Osteocyte (in vitro differentiated cells): ENCODE measurements around the gene STK16. TPM values are rescaled to one million over a fixed set of nuclear protein-coding genes. Genes with fewer than 3 reads are reported as not detected.
"Not testable (repeated sequence)": the region's sequence is repeated elsewhere in the genome, so short reads cannot be mapped to it uniquely, and the experiment has no call there.

ENCODE experiments used
- DNase-seq: peaks from one replicate; pipeline ENCODE4 v3.0.0; 2021; ENCODE audit warnings: mixed read lengths; ENCODE audit not compliant: unreplicated experiment; ENCODE audit errors: extremely low spot score
- H3K27ac Mint-ChIP-seq: one replicate; pipeline ENCODE4 v1.8.0; 2021; ENCODE audit warnings: mild to moderate bottlenecking, mixed read lengths; ENCODE audit not compliant: unreplicated experiment
- H3K27me3 Mint-ChIP-seq: one replicate; pipeline ENCODE4 v1.8.0; 2021; ENCODE audit warnings: mixed read lengths; ENCODE audit not compliant: unreplicated experiment
- H3K36me3 Mint-ChIP-seq: one replicate; pipeline ENCODE4 v1.8.0; 2021; ENCODE audit warnings: mixed read lengths; ENCODE audit not compliant: unreplicated experiment
- H3K4me1 Mint-ChIP-seq: one replicate; pipeline ENCODE4 v1.8.0; 2021; ENCODE audit warnings: mixed read lengths; ENCODE audit not compliant: unreplicated experiment
- H3K4me3 Mint-ChIP-seq: one replicate; pipeline ENCODE4 v1.8.0; 2021; ENCODE audit warnings: mild to moderate bottlenecking, moderate library complexity, mixed read lengths; ENCODE audit not compliant: unreplicated experiment
- H3K9me3 Mint-ChIP-seq: one replicate; pipeline ENCODE4 v1.8.0; 2021; ENCODE audit warnings: mixed read lengths; ENCODE audit not compliant: unreplicated experiment
- CTCF ChIP-seq: fragments of 200-600 bp; sonication (generic); IDR thresholded peaks from 2 replicates; pipeline ENCODE4 v1.5.0; 2021; ENCODE audit warnings: antibody characterized with exemption, mild to moderate bottlenecking, moderate library complexity
- total RNA-seq: library from RNA; stranded (reverse); gene quantifications from 2 replicates; pipeline ENCODE4 v1.2.1, GENCODE V29; 2021

STK16 gene
- total RNA-seq, 1 donor from 2014 or later, result 28.3 TPM

- DNase-seq, result no peak
- no peaks in the 10 kb centered on the region for H3K9me3 Mint-ChIP-seq
- peak overlapping the region; percentile 65 for H3K27ac Mint-ChIP-seq
- peaks cover 30% of the 10 kb centered on the region for H3K4me1 Mint-ChIP-seq
- no peak overlapping the region for H3K4me3 Mint-ChIP-seq
- H3K36me3 Mint-ChIP-seq, result peaks cover 8% of the 10 kb centered on the region
- no peak for TF ChIP-seq CTCF
- H3K27me3 Mint-ChIP-seq, result no peaks in the 10 kb centered on the region
Measured at GRCh38 chr2:219285373-219285735, 40.1 kb downstream of the STK16 start.

GRCh38 chr2:219285894-219286425 lies 40.7 kb downstream of the STK16 start:
- Mint-ChIP-seq H3K9me3 (no peaks in the 10 kb centered on the region), H3K27me3 (no peaks in the 10 kb centered on the region), H3K27ac (peak overlapping the region; percentile 86), H3K4me1 (peaks cover 29% of the 10 kb centered on the region), H3K36me3 (peaks cover 8% of the 10 kb centered on the region), H3K4me3 (no peak overlapping the region)
- no peak for TF ChIP-seq CTCF
- no peak for DNase-seq

GRCh38 chr2:219286436-219287115 lies 41.3 kb downstream of the STK16 start:
- DNase-seq, result no peak
- H3K4me1 Mint-ChIP-seq, result peaks cover 29% of the 10 kb centered on the region
- H3K4me3 Mint-ChIP-seq, result no peak overlapping the region
- H3K36me3 Mint-ChIP-seq, result peaks cover 8% of the 10 kb centered on the region
- H3K9me3 Mint-ChIP-seq, result no peaks in the 10 kb centered on the region
- TF ChIP-seq CTCF, result no peak
- no peaks in the 10 kb centered on the region for H3K27me3 Mint-ChIP-seq
- peak overlapping the region; percentile 86 for H3K27ac Mint-ChIP-seq

GRCh38 chr2:219287116-219287440 lies 41.8 kb downstream of the STK16 start:
- not testable (repeated sequence) for H3K36me3 Mint-ChIP-seq, H3K27ac Mint-ChIP-seq, DNase-seq, H3K27me3 Mint-ChIP-seq, H3K9me3 Mint-ChIP-seq, H3K4me3 Mint-ChIP-seq
- peaks cover 29% of the 10 kb centered on the region for H3K4me1 Mint-ChIP-seq

- DNase-seq, result no peak
- H3K36me3 Mint-ChIP-seq, result peaks cover 6% of the 10 kb centered on the region
- H3K27me3 Mint-ChIP-seq, result no peaks in the 10 kb centered on the region
- TF ChIP-seq CTCF, result no peak
- no peak overlapping the region for H3K4me3 Mint-ChIP-seq
- H3K27ac Mint-ChIP-seq, result no peak overlapping the region
- peaks cover 29% of the 10 kb centered on the region for H3K4me1 Mint-ChIP-seq
- no peaks in the 10 kb centered on the region for H3K9me3 Mint-ChIP-seq
Measured at GRCh38 chr2:219287580-219288265, 42.4 kb downstream of the STK16 start.
